SU-DHL-6 (cell line): ENCODE measurements around the gene PGLYRP3.

Experiments
- H2AFZ ChIP-seq: fragments of 200-600 bp; sonication (generic); 2 replicates; pipeline ENCODE4 v1.6.1; 2014; ENCODE audit warnings: low read depth, mild to moderate bottlenecking, moderate library complexity, mixed read lengths, antibody characterized with exemption, low read length; ENCODE audit not compliant: severe bottlenecking
- H3F3A ChIP-seq: fragments of 200-600 bp; shearing (Covaris generic); 2 replicates; pipeline ENCODE4 v1.6.0; 2016; ENCODE audit warnings: antibody characterized with exemption, mild to moderate bottlenecking; ENCODE audit not compliant: insufficient read depth
- H3K27ac ChIP-seq: fragments of 200-600 bp; sonication (generic); 2 replicates; pipeline ENCODE4 v1.5.1; 2016; ENCODE audit warnings: low read depth, mild to moderate bottlenecking, low read length, moderate library complexity, mixed read lengths
- H3K27me3 ChIP-seq: fragments of 200-600 bp; sonication (generic), shearing (Covaris generic); 2 replicates; pipeline ENCODE4 v1.6.0; 2014; ENCODE audit warnings: mild to moderate bottlenecking, low read length
- H3K36me3 ChIP-seq: fragments of 200-600 bp; sonication (generic); 2 replicates; pipeline ENCODE4 v1.6.1; 2014; ENCODE audit warnings: mild to moderate bottlenecking, low read length, mixed read lengths
- H3K4me2 ChIP-seq: fragments of 300-600, 200-600 bp; shearing (Covaris generic), sonication (generic); 2 replicates; pipeline ENCODE4 v1.6.0; 2014; ENCODE audit warnings: low read length, low read depth, mild to moderate bottlenecking; ENCODE audit not compliant: poor library complexity, severe bottlenecking
- H3K4me3 ChIP-seq: fragments of 200-600 bp; sonication (generic); 2 replicates; pipeline ENCODE4 v1.5.1; 2014; ENCODE audit warnings: antibody characterized with exemption, low read length, mild to moderate bottlenecking, mixed read lengths; ENCODE audit not compliant: insufficient read depth, poor library complexity, severe bottlenecking
- H3K79me2 ChIP-seq: fragments of 200-600 bp; sonication (generic); 2 replicates; pipeline ENCODE4 v1.6.1; 2014; ENCODE audit warnings: mild to moderate bottlenecking, low read length, moderate library complexity; ENCODE audit not compliant: insufficient read depth
- H3K9ac ChIP-seq: fragments of 200-600 bp; sonication (generic); 2 replicates; pipeline ENCODE4 v1.7.0; 2014; ENCODE audit warnings: mild to moderate bottlenecking, low read length
- H3K9me2 ChIP-seq: fragments of 200-600 bp; sonication (generic); replicated peaks from 2 replicates; pipeline ENCODE4 v1.6.1; 2014; ENCODE audit warnings: low read length; ENCODE audit not compliant: insufficient read depth
- H3K9me3 ChIP-seq: fragments of 200-600 bp; sonication (generic); 2 replicates; pipeline ENCODE4 v1.6.1; 2014; ENCODE audit warnings: low read length, mixed read lengths; ENCODE audit not compliant: insufficient read depth
- H4K20me1 ChIP-seq: fragments of 200-600 bp; sonication (generic); 2 replicates; pipeline ENCODE4 v1.6.1; 2014; ENCODE audit warnings: low read depth, mild to moderate bottlenecking, antibody characterized with exemption, low read length, moderate library complexity, mixed read lengths
- CTCF ChIP-seq: fragments of 200-600 bp; sonication (generic); IDR thresholded peaks from one replicate; pipeline ENCODE4 v1.5.1; 2017; ENCODE audit warnings: antibody characterized with exemption, mild to moderate bottlenecking, low read length, moderate library complexity; ENCODE audit not compliant: insufficient read depth, poor library complexity, severe bottlenecking
- EZH2phosphoT487 ChIP-seq: fragments of 200-600 bp; sonication (generic), shearing (Covaris generic); conservative IDR thresholded peaks from 2 replicates; pipeline ENCODE4 v1.6.1; 2018; ENCODE audit warnings: mild to moderate bottlenecking, antibody characterized with exemption, low read length, moderate library complexity, mixed read lengths

The PGLYRP3 gene

GRCh38 chr1:153358691-153358975 is 45.9 kb upstream of the PGLYRP3 start:
- Histone ChIP-seq H3K4me3 (no peak overlapping the region), H3K9me3 (no peaks in the 10 kb centered on the region), H3K27me3 (no peaks in the 10 kb centered on the region), H3F3A (no peaks in the 10 kb centered on the region), H2AFZ (no peak overlapping the region), H3K27ac (no peak overlapping the region), H3K4me2 (no peak overlapping the region), H3K79me2 (no peaks in the 10 kb centered on the region), H3K9me2 (no peaks in the 10 kb centered on the region), H3K9ac (no peak overlapping the region), H4K20me1 (no peaks in the 10 kb centered on the region), H3K36me3 (no peaks in the 10 kb centered on the region)
- TF ChIP-seq EZH2phosphoT487 = no peak
- no peak for TF ChIP-seq CTCF

GRCh38 chr1:153357853-153358690 is 45.3 kb upstream of the PGLYRP3 start, which contains the start of gene S100A9:
Gene S100A9, plus strand, starts transcription at chr1:153357854. Its CDS starts 430 bp downstream, at chr1:153358284.
- no peak within 1 kb of the TSS for H3K4me3 ChIP-seq
- H3K9me2 ChIP-seq = no peaks in the 10 kb centered on the region
- no peaks in the 10 kb centered on the region for H3K79me2 ChIP-seq
- H3F3A ChIP-seq = no peaks in the 10 kb centered on the region
- no peaks in the 10 kb centered on the region for H3K36me3 ChIP-seq
- no peaks in the 10 kb centered on the region for H4K20me1 ChIP-seq
- no peak within 1 kb of the TSS for H3K27ac ChIP-seq
- H3K4me2 ChIP-seq = no peak within 1 kb of the TSS
- H3K9ac ChIP-seq = no peak within 1 kb of the TSS
- H3K9me3 ChIP-seq = no peaks in the 10 kb centered on the region
- H3K27me3 ChIP-seq = no peaks in the 10 kb centered on the region
- H2AFZ ChIP-seq = no peak within 1 kb of the TSS
- TF ChIP-seq CTCF (no peak), EZH2phosphoT487 (no peak)

- no peak overlapping the region for H3K4me2 ChIP-seq
- no peak overlapping the region for H3K27ac ChIP-seq
- no peaks in the 10 kb centered on the region for H3K27me3 ChIP-seq
- H3K9me3 ChIP-seq = no peaks in the 10 kb centered on the region
- H3F3A ChIP-seq = no peaks in the 10 kb centered on the region
- no peak for TF ChIP-seq EZH2phosphoT487
- TF ChIP-seq CTCF = no peak
- no peaks in the 10 kb centered on the region for H3K36me3 ChIP-seq
- no peaks in the 10 kb centered on the region for H3K79me2 ChIP-seq
- no peak overlapping the region for H2AFZ ChIP-seq
- H4K20me1 ChIP-seq = no peaks in the 10 kb centered on the region
- no peaks in the 10 kb centered on the region for H3K9me2 ChIP-seq
- no peak overlapping the region for H3K9ac ChIP-seq
- no peak overlapping the region for H3K4me3 ChIP-seq
Observed at GRCh38 chr1:153357076-153357852, 44.5 kb upstream of the PGLYRP3 start.
